Measurements from ENCODE around the gene CLDND2. TPM values are rescaled to one million over a fixed set of nuclear protein-coding genes. Genes with fewer than 3 reads are reported as not detected.

The CLDND2 gene
- total RNA-seq, 4 donors from 2014 or later, result not detected

DNA sequence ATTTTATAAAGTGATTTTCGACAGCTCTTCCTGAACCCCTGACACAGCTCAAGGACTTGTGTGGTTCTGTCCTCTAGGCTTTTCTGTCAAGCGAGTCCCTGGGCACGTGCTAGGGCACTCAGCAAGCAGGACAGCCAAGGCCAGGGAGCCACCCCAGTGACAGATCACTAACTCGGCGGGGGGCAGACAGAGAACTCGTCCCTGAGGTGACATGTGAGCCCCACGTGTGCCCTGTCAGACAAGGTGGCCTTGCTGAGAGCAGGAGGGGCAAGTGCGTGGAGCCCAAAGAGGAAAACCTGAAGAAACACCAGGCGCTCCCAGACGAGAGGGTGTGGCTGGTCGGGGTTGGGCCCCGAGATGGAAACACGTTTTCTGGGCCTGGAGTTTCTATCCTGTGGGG, 7.6 kb downstream of the CLDND2 start:
- DNase-seq (ENCODE audit: low spot score) (no peak), ATAC-seq (ENCODE audit: low FRiP score) (no peak)
- TF ChIP-seq, protein P1, sequence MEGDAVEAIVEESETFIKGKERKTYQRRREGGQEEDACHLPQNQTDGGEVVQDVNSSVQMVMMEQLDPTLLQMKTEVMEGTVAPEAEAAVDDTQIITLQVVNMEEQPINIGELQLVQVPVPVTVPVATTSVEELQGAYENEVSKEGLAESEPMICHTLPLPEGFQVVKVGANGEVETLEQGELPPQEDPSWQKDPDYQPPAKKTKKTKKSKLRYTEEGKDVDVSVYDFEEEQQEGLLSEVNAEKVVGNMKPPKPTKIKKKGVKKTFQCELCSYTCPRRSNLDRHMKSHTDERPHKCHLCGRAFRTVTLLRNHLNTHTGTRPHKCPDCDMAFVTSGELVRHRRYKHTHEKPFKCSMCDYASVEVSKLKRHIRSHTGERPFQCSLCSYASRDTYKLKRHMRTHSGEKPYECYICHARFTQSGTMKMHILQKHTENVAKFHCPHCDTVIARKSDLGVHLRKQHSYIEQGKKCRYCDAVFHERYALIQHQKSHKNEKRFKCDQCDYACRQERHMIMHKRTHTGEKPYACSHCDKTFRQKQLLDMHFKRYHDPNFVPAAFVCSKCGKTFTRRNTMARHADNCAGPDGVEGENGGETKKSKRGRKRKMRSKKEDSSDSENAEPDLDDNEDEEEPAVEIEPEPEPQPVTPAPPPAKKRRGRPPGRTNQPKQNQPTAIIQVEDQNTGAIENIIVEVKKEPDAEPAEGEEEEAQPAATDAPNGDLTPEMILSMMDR (IDR thresholded peaks at IDR 0.05), result no peak

DNA sequence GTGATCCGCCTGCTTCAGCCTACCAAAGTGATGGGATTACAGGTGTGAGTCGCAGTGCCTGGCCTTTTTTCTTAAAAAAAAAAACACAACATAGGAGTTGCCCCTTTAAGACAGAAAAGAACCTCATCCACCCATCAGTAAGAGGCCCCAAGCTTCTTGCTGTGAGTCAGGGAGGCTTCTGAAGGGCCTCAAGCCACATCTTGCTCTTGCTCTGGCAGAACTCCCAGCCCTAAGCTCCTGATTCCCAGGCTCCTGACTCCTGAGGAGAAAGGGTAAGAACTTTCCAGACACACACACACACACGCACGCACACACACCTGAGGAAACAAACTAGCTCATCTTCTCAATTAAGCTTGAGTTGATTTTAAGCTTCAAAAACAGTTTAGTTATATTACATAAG, 9.5 kb downstream of the CLDND2 start:
- DNase-seq (ENCODE audit: low spot score), result no peak
- no peak for ATAC-seq (ENCODE audit: low FRiP score)

DNA sequence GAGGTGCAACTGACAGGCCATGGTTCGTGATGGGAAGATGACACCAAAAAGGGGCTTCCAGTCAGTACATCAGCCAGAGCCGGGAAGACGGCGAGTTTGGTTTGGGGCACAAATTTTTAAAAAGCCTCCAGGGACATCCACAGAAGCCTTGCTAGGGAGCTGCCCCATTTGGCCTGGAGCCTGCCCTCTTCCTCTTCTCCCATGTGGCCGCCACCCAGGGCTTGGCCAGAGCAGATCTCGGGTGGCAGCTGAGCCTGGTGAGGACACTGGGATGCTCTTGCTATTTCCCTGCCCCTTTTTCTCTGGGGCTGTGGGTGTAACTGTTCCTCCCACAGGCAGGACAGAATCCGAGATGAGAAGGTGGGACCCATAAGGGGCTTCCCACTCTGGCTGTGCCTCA, 10.9 kb downstream of the CLDND2 start:
- TF ChIP-seq, protein P1 (IDR thresholded peaks at IDR 0.05), result no peak

More for the DNA sequence above, 9.5 kb downstream of the CLDND2 start:
- TF ChIP-seq, protein P1 (IDR thresholded peaks at IDR 0.05), result no peak

DNA sequence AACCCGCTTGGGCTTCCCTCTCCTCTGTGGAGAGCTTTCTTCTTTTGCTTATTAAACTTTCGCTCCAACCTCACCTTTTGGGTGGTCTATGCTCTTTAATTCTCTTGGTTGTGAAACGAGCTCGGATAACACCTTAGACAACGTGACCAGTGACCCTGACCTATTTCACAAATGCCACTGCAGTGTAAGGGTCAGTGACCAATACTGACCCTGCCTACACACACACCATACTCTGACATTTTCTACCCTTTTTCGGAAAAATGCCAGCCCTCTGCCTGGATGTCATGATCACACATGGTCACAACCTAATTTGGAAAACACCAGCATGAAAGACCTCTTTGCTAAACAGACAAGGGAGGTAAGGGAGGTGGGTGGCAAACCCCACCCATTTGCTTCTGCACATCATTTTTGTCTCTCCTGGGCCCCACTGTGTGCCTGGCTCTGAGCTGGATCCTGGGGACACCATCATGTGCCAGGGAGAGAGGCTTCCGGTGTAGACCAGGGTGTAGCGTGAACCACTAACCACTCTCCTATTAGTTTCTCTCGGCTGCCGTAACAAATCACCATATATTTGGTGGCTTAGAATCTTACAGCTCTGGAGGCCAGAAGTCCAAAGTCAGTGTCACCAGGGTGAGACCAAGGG, 12.5 kb downstream of the CLDND2 start:
- ATAC-seq (ENCODE audit: low FRiP score) (no peak), DNase-seq (ENCODE audit: low spot score) (no peak)
- TF ChIP-seq, protein P1 (IDR thresholded peaks at IDR 0.05), result no peak

More for the DNA sequence above, 10.9 kb downstream of the CLDND2 start:
- no peak for DNase-seq (ENCODE audit: low spot score)
- no peak for ATAC-seq (ENCODE audit: low FRiP score)

DNA sequence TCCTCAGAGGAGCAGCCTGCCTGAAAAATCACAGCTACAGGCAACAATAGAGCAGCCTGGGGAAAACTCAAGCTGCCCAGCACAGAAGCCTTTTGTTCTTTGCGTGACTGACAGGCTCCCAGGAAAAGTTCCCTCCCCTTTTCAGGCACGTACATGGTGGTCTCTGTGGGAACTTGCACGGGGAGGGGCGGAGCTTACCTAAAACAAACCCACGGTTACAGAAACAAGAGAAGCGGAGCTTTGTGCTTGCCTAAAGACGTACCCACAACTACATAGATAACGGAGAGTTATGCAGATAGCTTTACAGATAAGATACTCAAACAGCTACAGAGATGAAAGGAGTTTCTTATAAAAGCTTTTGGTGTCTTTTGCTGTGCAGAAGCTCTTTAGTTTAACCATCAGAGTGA, 14.1 kb downstream of the CLDND2 start:
- ATAC-seq (ENCODE audit: low FRiP score) (no peak), DNase-seq (ENCODE audit: low spot score) (no peak)
- TF ChIP-seq, protein P1 (IDR thresholded peaks at IDR 0.05), result no peak

DNA sequence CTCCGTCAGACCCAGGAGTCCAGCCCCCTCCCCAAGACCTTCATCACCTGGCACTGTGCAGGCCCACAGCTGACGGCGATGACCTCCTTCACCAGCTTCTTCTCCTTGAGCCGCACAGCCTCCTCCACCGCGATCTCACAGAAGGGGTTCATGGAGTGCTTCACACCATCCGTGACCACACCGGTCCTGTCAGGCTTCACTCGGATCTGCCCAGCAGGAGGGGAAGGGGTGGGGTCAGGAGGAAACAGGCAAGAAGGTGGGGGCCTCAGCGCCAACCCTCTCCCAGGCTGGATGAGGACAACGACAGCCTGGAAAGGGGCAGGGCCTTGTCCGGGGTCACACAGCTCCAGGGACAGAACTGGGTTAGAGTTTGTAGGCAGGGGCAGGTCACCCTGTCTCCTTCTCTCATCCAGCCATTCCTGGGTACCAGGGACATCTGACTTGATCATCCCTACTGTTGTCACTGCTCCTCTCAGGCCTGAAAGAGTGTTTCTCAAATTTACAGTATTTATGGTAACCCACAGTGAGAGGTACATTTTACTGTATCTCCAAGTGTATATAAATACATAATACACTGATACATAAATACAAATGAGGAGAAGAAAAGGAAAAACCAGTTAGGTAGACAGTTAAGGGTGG, 14.6 kb downstream of the CLDND2 start:
- no peak for ATAC-seq (ENCODE audit: low FRiP score)
- TF ChIP-seq, protein P1 (IDR thresholded peaks at IDR 0.05), result no peak
- no peak for DNase-seq (ENCODE audit: low spot score)

Data from omental fat pad (tissue), 4 donors.